Hepatocyte (in vitro differentiated cells): ENCODE results near the gene NLRX1. TPM values are rescaled to one million over a fixed set of nuclear protein-coding genes. Genes with fewer than 3 reads are reported as not detected.
A peak's percentile ranks its signal among the peaks of the same experiment; 100 is the strongest.

Experiments used
- DNase-seq: peaks from one replicate; pipeline ENCODE4 v3.0.0-alpha.2; 2016; ENCODE audit warnings: low spot score
- H2AFZ ChIP-seq: fragments of 200-600 bp; sonication (generic); 2 replicates; pipeline ENCODE4 v1.6.0; 2016; ENCODE audit warnings: antibody characterized with exemption, mild to moderate bottlenecking
- H3K27ac ChIP-seq: fragments of 200-600 bp; sonication (generic); 2 replicates; pipeline ENCODE4 v1.5.1; 2016; ENCODE audit warnings: mild to moderate bottlenecking
- H3K27me3 ChIP-seq: fragments of 200-600 bp; sonication (generic); 2 replicates; pipeline ENCODE4 v1.6.1; 2016
- H3K36me3 ChIP-seq: fragments of 200-600 bp; sonication (generic); replicated peaks from 2 replicates; pipeline ENCODE4 v1.5.1; 2016; ENCODE audit warnings: low read depth; ENCODE audit not compliant: insufficient read depth
- H3K4me1 ChIP-seq: fragments of 200-600 bp; sonication (generic); 2 replicates; pipeline ENCODE4 v1.5.1; 2016; ENCODE audit warnings: mild to moderate bottlenecking, moderate library complexity; ENCODE audit not compliant: insufficient read depth
- H3K4me2 ChIP-seq: fragments of 200-600 bp; sonication (generic); 2 replicates; pipeline ENCODE4 v1.6.0; 2016
- H3K4me3 ChIP-seq: fragments of 200-600 bp; sonication (generic); 2 replicates; pipeline ENCODE4 v1.5.1; 2016; ENCODE audit warnings: mild to moderate bottlenecking
- H3K79me2 ChIP-seq: fragments of 200-600 bp; sonication (generic); 2 replicates; pipeline ENCODE4 v1.6.0; 2017; ENCODE audit warnings: mild to moderate bottlenecking
- H3K9me2 ChIP-seq: fragments of 200-600 bp; sonication (generic); replicated peaks from 2 replicates; pipeline ENCODE4 v1.6.0; 2017; ENCODE audit warnings: mild to moderate bottlenecking; ENCODE audit not compliant: insufficient read depth
- H3K9me3 ChIP-seq: fragments of 200-600 bp; sonication (generic); 2 replicates; pipeline ENCODE4 v1.5.1; 2016; ENCODE audit warnings: low read depth, mild to moderate bottlenecking
- H4K20me1 ChIP-seq: fragments of 200-600 bp; sonication (generic); 2 replicates; pipeline ENCODE4 v1.6.0; 2016; ENCODE audit warnings: mild to moderate bottlenecking; ENCODE audit not compliant: insufficient read depth, poor library complexity, severe bottlenecking
- CTCF ChIP-seq: fragments of 200-600 bp; sonication (generic); IDR thresholded peaks from 2 replicates; pipeline ENCODE4 v1.5.1; 2016; ENCODE audit warnings: antibody characterized with exemption, mild to moderate bottlenecking; ENCODE audit not compliant: poor library complexity
- EZH2 ChIP-seq: fragments of 200-600 bp; sonication (generic); IDR thresholded peaks from 2 replicates; pipeline ENCODE4 v1.6.1; 2016; ENCODE audit warnings: antibody characterized with exemption, mild to moderate bottlenecking, borderline replicate concordance
- EZH2phosphoT487 ChIP-seq: fragments of 200-600 bp; sonication (generic); IDR thresholded peaks from one replicate; pipeline ENCODE4 v1.6.1; 2018; ENCODE audit warnings: antibody characterized with exemption, mild to moderate bottlenecking, low read depth, moderate library complexity; ENCODE audit not compliant: unreplicated experiment, severe bottlenecking
- WGBS: methylation state at CpG from one replicate; pipeline ENCODE4 v1.1.6; 2016; ENCODE audit warnings: low lambda C conversion rate; ENCODE audit errors: missing lambda C conversion rate; 5-methylcytosine and 5-hydroxymethylcytosine counted together
- polyA plus RNA-seq: library from polyadenylated mRNA; unstranded; fragments of >200 nt; fragmentation: Nextera tagmentation; extraction: Ambion mirVana; gene quantifications from 2 replicates; pipeline ENCODE4 v1.2.1, GENCODE V29; 2016
- total RNA-seq: library from RNA; depleted of rRNA; stranded (reverse); fragments of >200 nt; gene quantifications from 2 replicates; pipeline ENCODE4 v1.2.3, GENCODE V29; 2014

NLRX1 gene
- total and polyA plus RNA-seq, 2 experiments from 2014 or later = 9.4 to 13.3 TPM

GRCh38 chr11:119148720-119149017 lies 19.9 kb upstream of the NLRX1 start:
- Histone ChIP-seq H3K4me2 (peak overlapping the region; percentile 98), H3K27me3 (peaks cover 45% of the 10 kb centered on the region), H2AFZ (peak overlapping the region; percentile 78), H3K4me3 (peak overlapping the region; percentile 64), H4K20me1 (no peaks in the 10 kb centered on the region), H3K79me2 (no peaks in the 10 kb centered on the region), H3K9me3 (no peaks in the 10 kb centered on the region), H3K36me3 (no peaks in the 10 kb centered on the region), H3K9me2 (no peaks in the 10 kb centered on the region), H3K4me1 (no peaks in the 10 kb centered on the region), H3K27ac (no peak overlapping the region)
- under 1% methylated on average over 16 of the region's 16 CpGs for WGBS
- no peak for DNase-seq
- TF ChIP-seq CTCF = no peak
- TF ChIP-seq EZH2 = peak; percentile 23

- no peaks in the 10 kb centered on the region for H3K79me2 ChIP-seq
- H3K4me3 ChIP-seq = peak within 1 kb of the TSS; percentile 64
- H3K4me2 ChIP-seq = peak within 1 kb of the TSS; percentile 98
- peak within 1 kb of the TSS; percentile 78 for H2AFZ ChIP-seq
- under 1% methylated on average over 33 of the region's 73 CpGs for WGBS
- H3K27ac ChIP-seq = no peak within 1 kb of the TSS
- H3K9me2 ChIP-seq = no peaks in the 10 kb centered on the region
- H3K27me3 ChIP-seq = peaks cover 44% of the 10 kb centered on the region
- no peak for TF ChIP-seq EZH2phosphoT487
- TF ChIP-seq EZH2 = peak; percentile 72
- no peak for TF ChIP-seq CTCF
- DNase-seq = peak; percentile 49
- no peaks in the 10 kb centered on the region for H4K20me1 ChIP-seq
- no peaks in the 10 kb centered on the region for H3K4me1 ChIP-seq
- no peaks in the 10 kb centered on the region for H3K36me3 ChIP-seq
- no peaks in the 10 kb centered on the region for H3K9me3 ChIP-seq
Measured at GRCh38 chr11:119149018-119149785, 19.3 kb upstream of the NLRX1 start, which contains the start of gene ABCG4. ABCG4 (plus strand) TSS chr11:119149052; CDS start chr11:119149966, 914 bp downstream.

- H3K9me2 ChIP-seq = no peaks in the 10 kb centered on the region
- peak overlapping the region; percentile 98 for H3K4me2 ChIP-seq
- H3K79me2 ChIP-seq = no peaks in the 10 kb centered on the region
- H4K20me1 ChIP-seq = no peaks in the 10 kb centered on the region
- DNase-seq = no peak
- WGBS = 14% methylated on average over 13 of the region's 33 CpGs
- peaks cover 44% of the 10 kb centered on the region for H3K27me3 ChIP-seq
- no peak overlapping the region for H3K4me3 ChIP-seq
- TF ChIP-seq EZH2 (no peak), CTCF (no peak), EZH2phosphoT487 (no peak)
- H3K27ac ChIP-seq = no peak overlapping the region
- H3K4me1 ChIP-seq = no peaks in the 10 kb centered on the region
- no peaks in the 10 kb centered on the region for H3K9me3 ChIP-seq
- H2AFZ ChIP-seq = peak overlapping the region; percentile 71
- no peaks in the 10 kb centered on the region for H3K36me3 ChIP-seq
Measured at GRCh38 chr11:119149786-119150275, 18.7 kb upstream of the NLRX1 start.
